Measurements from ENCODE around the gene PIEZO2.

PIEZO2 gene

GRCh38 chr18:10723496-10723895, 425.9 kb downstream of the PIEZO2 start:
- no peak for DNase-seq

GRCh38 chr18:10718809-10719208, 430.6 kb downstream of the PIEZO2 start:
- DNase-seq = no peak

GRCh38 chr18:10715791-10716190, 433.6 kb downstream of the PIEZO2 start:
- no peak for DNase-seq

- DNase-seq = no peak
Observed at GRCh38 chr18:10713409-10713808, 436.0 kb downstream of the PIEZO2 start.

- peak in 1 of 5 experiments; percentile 34 for DNase-seq
Observed at GRCh38 chr18:10707294-10707693, 442.1 kb downstream of the PIEZO2 start.

- no peak for DNase-seq
Observed at GRCh38 chr18:10705786-10706185, 443.6 kb downstream of the PIEZO2 start.

- no peak for DNase-seq
Observed at GRCh38 chr18:10705291-10705690, 444.1 kb downstream of the PIEZO2 start.

- no peak for DNase-seq
Observed at GRCh38 chr18:10702206-10702605, 447.2 kb downstream of the PIEZO2 start.

- DNase-seq = no peak
Observed at GRCh38 chr18:10690366-10690765, 459.0 kb downstream of the PIEZO2 start.

GRCh38 chr18:10690035-10690329, 459.4 kb downstream of the PIEZO2 start:
- no peak for DNase-seq

- DNase-seq = no peak
Observed at GRCh38 chr18:10689236-10690034, 459.9 kb downstream of the PIEZO2 start.

- no peak for DNase-seq
Observed at GRCh38 chr18:10688766-10689165, 460.6 kb downstream of the PIEZO2 start.

- no peak for DNase-seq
Observed at GRCh38 chr18:10687161-10687925, 462.0 kb downstream of the PIEZO2 start.

- no peak for DNase-seq
Observed at GRCh38 chr18:10686308-10686707, 463.1 kb downstream of the PIEZO2 start.

GRCh38 chr18:10685484-10685883, 463.9 kb downstream of the PIEZO2 start:
- no peak for DNase-seq

- DNase-seq = peak in 1 of 5 experiments; percentile 16
Observed at GRCh38 chr18:10682368-10682714, 467.0 kb downstream of the PIEZO2 start.

- DNase-seq = no peak
Observed at GRCh38 chr18:10681581-10682367, 467.6 kb downstream of the PIEZO2 start.

GRCh38 chr18:10680271-10680596, 469.1 kb downstream of the PIEZO2 start:
- no peak for DNase-seq

GRCh38 chr18:10679557-10680270, 469.7 kb downstream of the PIEZO2 start:
- no peak for DNase-seq

- no peak for DNase-seq
Observed at GRCh38 chr18:10671441-10671840, 477.9 kb downstream of the PIEZO2 start.

GRCh38 chr18:10670856-10671255, 478.5 kb downstream of the PIEZO2 start:
- peak in 1 of 5 experiments; percentile 17 for DNase-seq

GRCh38 chr18:10669441-10670100, 479.8 kb downstream of the PIEZO2 start:
- no peak for DNase-seq
